ENCODE results near the gene ALCAM.
"Not testable (repeated sequence)": the region's sequence is repeated elsewhere in the genome, so short reads cannot be mapped to it uniquely, and the experiment has no call there.

The ALCAM gene

GRCh38 chr3:105356988-105357387 lies 9.7 kb upstream of the ALCAM start:
- no peak for DNase-seq

- DNase-seq: no peak
These were observed 7.5 kb upstream of the ALCAM start for GRCh38 chr3:105359098-105359762.

- no peak for DNase-seq
These were observed 6.7 kb upstream of the ALCAM start for GRCh38 chr3:105360003-105360402.

DNA sequence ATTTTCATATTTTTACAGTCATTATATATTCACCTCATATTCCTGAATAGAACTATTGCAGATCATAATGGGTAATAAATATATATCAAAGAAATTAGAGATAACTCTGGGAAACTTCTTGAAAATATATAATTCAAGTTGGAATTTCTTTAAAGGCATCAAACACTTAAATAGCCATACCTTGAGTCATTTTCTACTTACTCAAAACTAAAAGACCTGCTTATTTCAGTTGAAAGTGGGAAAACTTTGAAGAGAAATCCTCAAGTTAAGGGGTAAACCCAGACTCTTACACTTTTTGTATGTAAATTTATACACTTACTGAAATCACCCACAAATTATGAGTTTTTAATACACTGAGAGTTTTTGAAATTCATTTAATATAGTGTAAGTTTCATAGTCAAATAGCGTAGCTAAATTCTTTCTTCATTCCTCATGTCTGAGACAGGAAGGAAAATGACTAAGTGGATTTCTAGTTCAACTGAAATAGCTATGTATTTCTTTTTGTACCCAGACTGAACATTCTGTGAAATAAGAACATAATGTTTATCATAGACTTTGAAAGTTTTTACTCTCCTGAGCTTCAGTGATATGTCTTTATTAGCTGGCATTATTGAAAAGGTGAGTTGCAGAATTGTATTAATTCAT lies 4.6 kb upstream of the ALCAM start:
- DNase-seq: no peak

- DNase-seq: no peak
These were observed 2.6 kb upstream of the ALCAM start for GRCh38 chr3:105364128-105364527.

DNA sequence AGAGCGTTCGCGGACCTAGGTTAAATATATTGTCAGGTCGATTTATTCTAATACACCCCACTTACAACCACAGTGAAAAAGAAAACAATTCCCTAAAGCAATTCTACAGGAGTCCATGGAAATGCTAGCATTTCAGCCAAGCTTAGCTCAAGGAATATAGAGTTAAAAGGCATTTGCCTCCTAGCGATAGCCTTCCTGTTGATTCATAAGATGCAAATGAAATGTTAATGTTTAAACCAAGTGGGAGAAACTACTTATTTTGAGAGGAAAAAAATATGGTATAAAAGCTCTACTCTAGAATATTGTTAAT lies 1.7 kb upstream of the ALCAM start:
- DNase-seq: no peak

GRCh38 chr3:105365391-105366325 lies 1.1 kb upstream of the ALCAM start:
- peak; percentile 43 for DNase-seq

- no peak for DNase-seq
These were observed 325 bp downstream of the ALCAM start for GRCh38 chr3:105367063-105367405.

DNA sequence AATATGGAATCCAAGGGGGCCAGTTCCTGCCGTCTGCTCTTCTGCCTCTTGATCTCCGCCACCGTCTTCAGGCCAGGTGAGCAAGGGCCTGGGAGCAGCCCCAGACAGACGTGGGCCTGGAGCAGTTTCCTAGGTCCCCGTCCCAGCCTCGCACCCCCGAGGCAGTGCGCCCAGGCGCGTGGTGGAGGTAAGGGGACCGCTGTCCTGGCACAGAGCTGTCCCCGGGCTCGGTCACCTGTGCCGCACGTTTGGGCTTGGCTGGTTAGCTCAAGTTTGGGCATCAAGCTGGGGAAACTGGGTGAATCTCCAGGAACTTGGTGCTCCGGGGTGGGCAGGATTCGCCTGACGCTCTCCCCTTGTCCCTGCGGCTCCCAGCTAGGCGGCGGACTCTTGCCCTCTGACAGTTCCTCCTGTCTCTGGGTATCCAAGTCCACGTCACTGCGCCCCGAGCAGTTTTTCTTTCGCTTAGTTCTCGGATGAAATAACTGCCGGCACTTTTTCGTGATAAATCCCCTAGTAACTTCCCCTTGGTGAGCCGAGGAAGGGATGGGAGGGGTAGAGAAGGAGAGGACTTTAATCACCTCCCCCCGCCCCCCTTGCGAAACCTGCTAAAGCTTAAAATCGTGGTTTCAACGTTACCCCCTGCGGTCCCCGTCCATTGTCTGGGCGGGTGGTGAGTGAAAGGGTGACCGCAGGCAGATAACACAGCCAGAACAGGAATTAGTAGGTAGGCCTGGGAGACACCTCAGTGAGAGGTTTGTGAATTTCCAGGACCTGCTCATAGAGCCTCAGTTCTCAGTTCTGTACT lies 901 bp downstream of the ALCAM start:
- DNase-seq: peak; percentile 39

GRCh38 chr3:105368566-105369499 lies 2.1 kb downstream of the ALCAM start:
- DNase-seq: peak; percentile 62

GRCh38 chr3:105369500-105370371 lies 3.0 kb downstream of the ALCAM start:
- peak; percentile 73 for DNase-seq

GRCh38 chr3:105373383-105373782 lies 6.7 kb downstream of the ALCAM start:
- DNase-seq: no peak

DNA sequence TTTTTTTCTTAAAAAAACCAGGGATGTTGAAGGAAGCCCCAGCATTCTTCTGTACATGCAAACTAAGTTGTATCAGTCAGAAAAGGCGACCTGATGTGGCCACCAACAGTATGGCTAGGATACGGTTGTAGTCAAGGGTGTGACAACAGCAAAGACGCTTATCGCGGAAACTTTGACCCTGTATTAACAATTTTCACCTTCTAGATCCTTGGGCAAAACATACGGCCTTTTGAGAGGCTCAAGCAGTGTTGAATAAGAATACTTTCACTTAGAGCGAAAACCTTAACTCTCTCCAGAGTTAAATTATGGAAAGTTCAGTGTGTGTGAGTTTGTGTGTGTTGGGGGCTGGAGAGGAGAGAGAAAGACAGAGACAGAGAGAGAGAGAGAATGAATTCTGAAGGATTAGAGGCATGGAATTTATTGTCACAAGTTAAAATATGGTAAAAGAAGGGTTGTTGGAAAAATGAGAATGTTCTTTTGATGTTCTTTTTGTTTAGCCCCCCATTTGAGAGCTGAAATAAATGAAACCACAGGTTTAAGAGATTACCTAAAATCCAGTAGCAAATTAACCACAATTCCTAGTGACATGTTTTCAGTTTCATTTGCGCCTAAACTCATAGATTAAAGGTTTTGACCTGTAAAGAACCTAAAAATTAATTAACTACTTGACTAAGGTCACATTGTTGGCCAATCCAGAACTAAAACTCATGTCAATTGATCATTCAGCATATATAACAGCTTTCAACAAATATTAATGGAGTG lies 9.2 kb downstream of the ALCAM start:
- DNase-seq: no peak

GRCh38 chr3:105377716-105378115 lies 11.0 kb downstream of the ALCAM start:
- no peak for DNase-seq

GRCh38 chr3:105385179-105385578 lies 18.5 kb downstream of the ALCAM start:
- DNase-seq: no peak

DNA sequence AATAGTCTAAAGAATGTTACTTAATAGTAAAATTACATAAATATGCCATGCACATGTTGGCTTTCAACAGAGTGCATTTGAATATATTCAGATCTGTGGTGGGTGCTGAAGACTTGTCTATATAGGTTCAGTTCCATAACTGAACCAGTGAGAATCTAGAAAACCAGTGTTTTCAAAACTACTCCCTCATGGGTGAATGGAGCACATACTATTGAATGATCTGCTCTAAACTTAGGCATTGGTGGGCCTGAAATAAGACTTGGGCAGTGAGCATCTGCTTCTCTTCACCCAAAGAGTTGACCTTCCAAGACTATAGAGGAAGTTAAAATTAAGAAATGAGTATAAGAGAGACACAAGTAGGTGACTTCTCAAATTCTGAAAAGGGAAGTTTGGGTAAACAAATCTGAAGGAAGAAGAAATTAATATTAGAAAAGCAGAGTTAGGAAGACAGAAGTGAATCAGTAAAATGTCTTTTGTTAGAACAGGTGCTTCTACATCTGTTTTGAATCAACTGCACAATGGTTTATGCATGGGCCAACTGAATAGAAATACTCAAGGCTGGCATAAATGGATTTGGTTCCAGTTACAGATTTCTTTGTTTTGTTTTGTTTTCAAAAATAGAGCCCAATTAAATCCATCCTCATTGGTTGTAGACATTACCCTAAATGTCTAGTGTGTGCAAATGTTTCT lies 19.3 kb downstream of the ALCAM start:
- no peak for DNase-seq

DNA sequence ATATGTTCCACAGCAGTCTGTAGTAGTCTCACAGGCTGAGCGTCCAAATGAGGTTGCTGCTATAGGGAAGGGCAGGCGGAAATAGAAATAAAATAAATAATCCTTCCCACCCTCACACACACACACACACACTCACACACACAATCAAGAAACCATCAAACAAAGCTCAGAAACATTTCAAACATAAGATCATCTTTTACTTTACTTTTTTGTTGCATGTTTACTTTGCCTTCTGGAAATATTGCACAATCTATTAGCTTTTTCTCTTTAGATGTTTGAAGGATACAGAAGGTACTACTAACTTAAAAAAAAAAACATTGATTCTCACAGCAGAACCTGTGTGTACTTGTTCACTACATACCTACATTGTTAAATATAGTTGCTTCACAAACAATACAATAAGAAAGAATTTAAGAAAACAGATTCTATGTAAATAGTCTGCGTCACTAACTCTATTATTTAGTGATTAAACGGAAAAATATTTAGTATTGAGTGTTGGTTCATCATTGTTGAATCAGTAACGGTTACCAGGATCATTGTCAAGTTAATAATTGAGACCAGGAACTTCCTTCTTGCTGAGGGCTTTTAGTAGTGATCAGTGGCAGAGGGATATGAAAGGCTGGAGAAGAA lies 20.5 kb downstream of the ALCAM start:
- no peak for DNase-seq

DNA sequence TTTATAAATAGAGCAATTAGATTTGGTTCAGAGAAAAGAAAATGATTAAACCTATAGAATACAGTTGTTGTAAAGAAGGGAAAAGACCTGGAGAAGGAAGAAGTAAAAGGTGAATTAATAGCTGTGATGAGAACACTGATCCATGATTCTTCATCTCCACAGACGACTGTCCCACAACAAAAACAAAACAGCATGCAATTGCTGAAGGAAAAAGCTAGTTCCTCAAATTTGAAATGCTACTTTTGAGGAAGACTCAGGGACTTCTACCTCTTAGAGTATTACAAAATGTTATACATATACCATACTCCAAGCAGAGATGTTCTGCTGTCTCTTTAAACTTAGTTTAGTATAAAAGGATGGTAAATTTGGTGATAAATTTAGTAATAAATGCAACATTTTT lies 21.5 kb downstream of the ALCAM start:
- DNase-seq: no peak

DNA sequence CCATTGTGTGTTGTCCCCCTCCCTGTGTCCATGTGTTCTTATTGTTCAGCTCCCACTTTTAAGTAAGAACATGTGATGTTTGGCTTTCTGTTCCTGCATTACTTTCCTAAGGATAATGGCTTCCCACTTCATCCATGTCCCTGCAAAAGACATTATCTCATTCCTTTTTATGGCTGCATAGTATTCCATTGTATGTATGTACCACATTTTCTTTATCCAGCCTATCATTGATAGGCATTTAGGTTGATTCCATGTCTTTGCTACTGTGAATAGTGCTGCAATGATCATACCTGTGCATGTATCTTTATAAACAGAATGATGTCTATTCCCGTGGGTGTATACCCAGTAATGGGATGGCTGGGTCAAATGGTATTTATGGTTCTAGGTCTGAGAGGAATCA lies 23.1 kb downstream of the ALCAM start:
- not testable (repeated sequence) for DNase-seq
